Measurements from ENCODE around the gene PGAP6. TPM values are rescaled to one million over a fixed set of nuclear protein-coding genes. Genes with fewer than 3 reads are reported as not detected.
"Not testable (repeated sequence)": the region's sequence is repeated elsewhere in the genome, so short reads cannot be mapped to it uniquely, and the experiment has no call there.

PGAP6 gene
- total RNA-seq, 1 donor from 2014 or later = 36.3 TPM

GRCh38 chr16:354971-355461 lies 26.8 kb downstream of the PGAP6 start:
- H3K9me3 Mint-ChIP-seq = no peaks in the 10 kb centered on the region
- H3K36me3 Mint-ChIP-seq (ENCODE audit: low read depth) = peaks cover 8% of the 10 kb centered on the region
- no peak overlapping the region for H3K27ac Mint-ChIP-seq
- intact Hi-C loops (cut with micrococcal nuclease) = no loop called here
- peaks cover 4% of the 10 kb centered on the region for H3K27me3 Mint-ChIP-seq (ENCODE audit: insufficient read depth)
- no peak overlapping the region for H3K4me3 Mint-ChIP-seq
- peaks cover 7% of the 10 kb centered on the region for H3K4me1 Mint-ChIP-seq (ENCODE audit: low read depth)
- DNase-seq (ENCODE audit: low spot score) = no peak

- H3K4me3 Mint-ChIP-seq = peak overlapping the region; percentile 63
- peaks cover 10% of the 10 kb centered on the region for H3K36me3 Mint-ChIP-seq (ENCODE audit: low read depth)
- intact Hi-C loops (cut with micrococcal nuclease) = no loop called here
- DNase-seq (ENCODE audit: low spot score) = no peak
- H3K27me3 Mint-ChIP-seq (ENCODE audit: insufficient read depth) = peaks cover 4% of the 10 kb centered on the region
- H3K27ac Mint-ChIP-seq = no peak overlapping the region
- H3K4me1 Mint-ChIP-seq (ENCODE audit: low read depth) = peaks cover 7% of the 10 kb centered on the region
- no peaks in the 10 kb centered on the region for H3K9me3 Mint-ChIP-seq
These were observed 27.4 kb downstream of the PGAP6 start for GRCh38 chr16:354291-354881.

GRCh38 chr16:353404-354290 lies 28.1 kb downstream of the PGAP6 start:
- Mint-ChIP-seq H3K9me3 (no peaks in the 10 kb centered on the region), H3K36me3 (ENCODE audit: low read depth) (peaks cover 10% of the 10 kb centered on the region), H3K4me1 (ENCODE audit: low read depth) (peaks cover 7% of the 10 kb centered on the region), H3K4me3 (peak overlapping the region; percentile 63), H3K27ac (no peak overlapping the region), H3K27me3 (ENCODE audit: insufficient read depth) (peaks cover 4% of the 10 kb centered on the region)
- no peak for DNase-seq (ENCODE audit: low spot score)
- intact Hi-C loops (cut with micrococcal nuclease) = loop anchor here (1.0 to 2.0 kb wide), 4 partner anchors 29 to 283 kb away; partner anchors contain the start of genes CAPN15 and METTL26

- H3K27me3 Mint-ChIP-seq (ENCODE audit: insufficient read depth) = peaks cover 4% of the 10 kb centered on the region
- intact Hi-C loops (cut with micrococcal nuclease) = loop anchor here (1.0 to 2.0 kb wide), 9 partner anchors 18 to 284 kb away; partner anchors contain the start of genes CAPN15, DECR2, LUC7L and METTL26
- H3K4me3 Mint-ChIP-seq = peak within 1 kb of the TSS; percentile 92
- peaks cover 8% of the 10 kb centered on the region for H3K4me1 Mint-ChIP-seq (ENCODE audit: low read depth)
- H3K36me3 Mint-ChIP-seq (ENCODE audit: low read depth) = peaks cover 10% of the 10 kb centered on the region
- DNase-seq (ENCODE audit: low spot score) = peak; percentile 97
- peak within 1 kb of the TSS; percentile 87 for H3K27ac Mint-ChIP-seq
- no peaks in the 10 kb centered on the region for H3K9me3 Mint-ChIP-seq
These were observed 29.0 kb downstream of the PGAP6 start, which contains the start of gene AXIN1 for GRCh38 chr16:352547-353403. Gene AXIN1, minus strand, starts transcription at chr16:352723. Its CDS starts 5,698 bp downstream, at chr16:347025.

GRCh38 chr16:351804-352520 lies 29.8 kb downstream of the PGAP6 start:
- Mint-ChIP-seq H3K27ac (peak overlapping the region; percentile 87), H3K9me3 (no peaks in the 10 kb centered on the region), H3K27me3 (ENCODE audit: insufficient read depth) (peaks cover 4% of the 10 kb centered on the region), H3K4me3 (peak overlapping the region; percentile 92), H3K36me3 (ENCODE audit: low read depth) (peaks cover 17% of the 10 kb centered on the region), H3K4me1 (ENCODE audit: low read depth) (peaks cover 11% of the 10 kb centered on the region)
- DNase-seq (ENCODE audit: low spot score) = no peak
- intact Hi-C loops (cut with micrococcal nuclease) = loop anchor here (1.0 to 2.0 kb wide), 8 partner anchors 18 to 285 kb away; partner anchors contain the start of genes DECR2, LUC7L, METTL26 and MRPL28

GRCh38 chr16:350203-350602 lies 31.6 kb downstream of the PGAP6 start:
- peaks cover 16% of the 10 kb centered on the region for H3K4me1 Mint-ChIP-seq (ENCODE audit: low read depth)

GRCh38 chr16:349211-349610 lies 32.6 kb downstream of the PGAP6 start:
- intact Hi-C loops (cut with micrococcal nuclease) = no loop called here
- peaks cover 30% of the 10 kb centered on the region for H3K36me3 Mint-ChIP-seq (ENCODE audit: low read depth)

More at GRCh38 chr16:350203-350602, 31.6 kb downstream of the PGAP6 start:
- intact Hi-C loops (cut with micrococcal nuclease) = no loop called here
- DNase-seq (ENCODE audit: low spot score) = no peak
- Mint-ChIP-seq H3K36me3 (ENCODE audit: low read depth) (peaks cover 22% of the 10 kb centered on the region), H3K4me3 (peak overlapping the region; percentile 92), H3K27ac (no peak overlapping the region), H3K9me3 (no peaks in the 10 kb centered on the region), H3K27me3 (ENCODE audit: insufficient read depth) (peaks cover 4% of the 10 kb centered on the region)

GRCh38 chr16:348495-348894 lies 33.3 kb downstream of the PGAP6 start:
- peaks cover 16% of the 10 kb centered on the region for H3K4me1 Mint-ChIP-seq (ENCODE audit: low read depth)
- intact Hi-C loops (cut with micrococcal nuclease); DNase-seq (ENCODE audit: low spot score); H3K4me3 Mint-ChIP-seq; H3K27me3 Mint-ChIP-seq (ENCODE audit: insufficient read depth); H3K9me3 Mint-ChIP-seq; H3K27ac Mint-ChIP-seq: not testable (repeated sequence)
- peaks cover 30% of the 10 kb centered on the region for H3K36me3 Mint-ChIP-seq (ENCODE audit: low read depth)

More at GRCh38 chr16:349211-349610, 32.6 kb downstream of the PGAP6 start:
- Mint-ChIP-seq H3K9me3 (no peaks in the 10 kb centered on the region), H3K4me3 (no peak overlapping the region), H3K4me1 (ENCODE audit: low read depth) (peaks cover 16% of the 10 kb centered on the region), H3K27me3 (ENCODE audit: insufficient read depth) (peaks cover 1% of the 10 kb centered on the region), H3K27ac (no peak overlapping the region)
- DNase-seq (ENCODE audit: low spot score) = no peak

GRCh38 chr16:347203-347602 lies 34.6 kb downstream of the PGAP6 start:
- peaks cover 25% of the 10 kb centered on the region for H3K4me1 Mint-ChIP-seq (ENCODE audit: low read depth)
- peaks cover 35% of the 10 kb centered on the region for H3K36me3 Mint-ChIP-seq (ENCODE audit: low read depth)
- H3K27me3 Mint-ChIP-seq (ENCODE audit: insufficient read depth) = no peaks in the 10 kb centered on the region
- intact Hi-C loops (cut with micrococcal nuclease) = no loop called here
- H3K27ac Mint-ChIP-seq = no peak overlapping the region
- no peaks in the 10 kb centered on the region for H3K9me3 Mint-ChIP-seq
- no peak for DNase-seq (ENCODE audit: low spot score)
- no peak overlapping the region for H3K4me3 Mint-ChIP-seq

- Mint-ChIP-seq H3K27me3 (ENCODE audit: insufficient read depth) (no peaks in the 10 kb centered on the region), H3K36me3 (ENCODE audit: low read depth) (peaks cover 39% of the 10 kb centered on the region), H3K4me3 (no peak overlapping the region), H3K27ac (no peak overlapping the region), H3K4me1 (ENCODE audit: low read depth) (peaks cover 25% of the 10 kb centered on the region), H3K9me3 (no peaks in the 10 kb centered on the region)
- no peak for DNase-seq (ENCODE audit: low spot score)
- intact Hi-C loops (cut with micrococcal nuclease) = no loop called here
These were observed 35.2 kb downstream of the PGAP6 start for GRCh38 chr16:346587-346986.

- H3K27ac Mint-ChIP-seq = no peak overlapping the region
- peaks cover 39% of the 10 kb centered on the region for H3K36me3 Mint-ChIP-seq (ENCODE audit: low read depth)
- no peaks in the 10 kb centered on the region for H3K9me3 Mint-ChIP-seq
- H3K4me3 Mint-ChIP-seq = no peak overlapping the region
- no peak for DNase-seq (ENCODE audit: low spot score)
- intact Hi-C loops (cut with micrococcal nuclease) = no loop called here
- H3K4me1 Mint-ChIP-seq (ENCODE audit: low read depth) = peaks cover 25% of the 10 kb centered on the region
- H3K27me3 Mint-ChIP-seq (ENCODE audit: insufficient read depth) = no peaks in the 10 kb centered on the region
These were observed 36.0 kb downstream of the PGAP6 start for GRCh38 chr16:345772-346171.

Data from activated T-helper 1 cell treated with anti-CD3 and anti-CD28 coated beads, Interleukin-12 subunit alpha, Interleukin-12 subunit beta, Interleukin-2, Interleukin-4 antibody, amounts not matched to agents 30 ng/mL and 10 ng/mL and 1 ng/mL, durations not matched to agents 14 hours and 24 hours and 36 hours (primary cell).